ENCODE measurements around the gene SLK. TPM values are rescaled to one million over a fixed set of nuclear protein-coding genes. Genes with fewer than 3 reads are reported as not detected.
A peak's percentile ranks its signal among the peaks of the same experiment; 100 is the strongest.

SLK gene
- total RNA-seq, 1 donor from 2014 or later = 54.1 TPM

- ATAC-seq = peak; percentile 1
Measured at GRCh38 chr10:104035194-104036068, 68.5 kb downstream of the SLK start.

GRCh38 chr10:104036069-104036384, 69.1 kb downstream of the SLK start:
- ATAC-seq = peak; percentile 47

GRCh38 chr10:104036518-104037260, 69.7 kb downstream of the SLK start:
- ATAC-seq = no peak

- no peak for ATAC-seq
Measured at GRCh38 chr10:104037261-104037951, 70.5 kb downstream of the SLK start.

- no peak for ATAC-seq
Measured at GRCh38 chr10:104038537-104038936, 71.6 kb downstream of the SLK start.

GRCh38 chr10:104038958-104039752, 72.2 kb downstream of the SLK start:
- peak; percentile 33 for ATAC-seq

- ATAC-seq = no peak
Measured at GRCh38 chr10:104040382-104040781, 73.4 kb downstream of the SLK start.

- no peak for ATAC-seq
Measured at GRCh38 chr10:104040862-104041789, 74.2 kb downstream of the SLK start.

- no peak for ATAC-seq
Measured at GRCh38 chr10:104041891-104042535, 75.1 kb downstream of the SLK start.

- no peak for ATAC-seq
Measured at GRCh38 chr10:104043185-104043830, 76.4 kb downstream of the SLK start.

- no peak for ATAC-seq
Measured at GRCh38 chr10:104043854-104044253, 76.9 kb downstream of the SLK start.

GRCh38 chr10:104045151-104046089, 78.5 kb downstream of the SLK start:
- ATAC-seq = peak; percentile 51

GRCh38 chr10:104046651-104047050, 79.7 kb downstream of the SLK start:
- no peak for ATAC-seq

- peak; percentile 67 for ATAC-seq
Measured at GRCh38 chr10:104049504-104050250, 82.7 kb downstream of the SLK start.

- ATAC-seq = no peak
Measured at GRCh38 chr10:104052431-104052830, 85.5 kb downstream of the SLK start.

GRCh38 chr10:104053201-104053600, 86.3 kb downstream of the SLK start:
- ATAC-seq = no peak

- ATAC-seq = no peak
Measured at GRCh38 chr10:104054430-104054829, 87.5 kb downstream of the SLK start.

- ATAC-seq = no peak
Measured at GRCh38 chr10:104056619-104057273, 89.8 kb downstream of the SLK start.
